ENCODE data around the gene DNM2. TPM values are rescaled to one million over a fixed set of nuclear protein-coding genes. Genes with fewer than 3 reads are reported as not detected.

DNM2 gene
- total RNA-seq, 1 donor from 2014 or later = 129 TPM

GRCh38 chr19:10748927-10749434 is 31.1 kb downstream of the DNM2 start:
- Histone ChIP-seq H3K27me3 (ENCODE audit: insufficient read depth, low read length) (no peaks in the 10 kb centered on the region), H3K4me2 (ENCODE audit: low read length) (peak overlapping the region; percentile 38), H3K36me3 (ENCODE audit: insufficient read depth, low read length) (no peaks in the 10 kb centered on the region), H3K9ac (ENCODE audit: low read length) (peak overlapping the region; percentile 28), H3K27ac (ENCODE audit: low read depth, low read length) (no peak overlapping the region), H3K4me1 (ENCODE audit: insufficient read depth, low read length) (peaks cover 22% of the 10 kb centered on the region), H2AFZ (ENCODE audit: low read depth, low read length) (no peak overlapping the region), H3K9me3 (ENCODE audit: insufficient read depth, low read depth, low read length) (no peaks in the 10 kb centered on the region), H3K79me2 (ENCODE audit: insufficient read depth, low read length) (peaks cover 96% of the 10 kb centered on the region), H3K4me3 (ENCODE audit: insufficient read depth, low read depth, low read length) (no peak overlapping the region), H4K20me1 (ENCODE audit: insufficient read depth, low read length) (peaks cover 93% of the 10 kb centered on the region)
- H3K36me3 Mint-ChIP-seq (ENCODE audit: low read depth, unreplicated experiment) = peaks cover 5% of the 10 kb centered on the region
- H3K4me1 Mint-ChIP-seq (ENCODE audit: low read depth, unreplicated experiment) = peaks cover 27% of the 10 kb centered on the region
- H3K27me3 Mint-ChIP-seq (ENCODE audit: low read depth, unreplicated experiment) = no peaks in the 10 kb centered on the region
- DNase-seq (ENCODE audit: low read depth) = peak; percentile 22
- H3K27ac Mint-ChIP-seq (ENCODE audit: unreplicated experiment) = no peak overlapping the region
- no peaks in the 10 kb centered on the region for H3K9me3 Mint-ChIP-seq (ENCODE audit: unreplicated experiment)
- H3K4me3 Mint-ChIP-seq (ENCODE audit: unreplicated experiment) = no peak overlapping the region
- TF ChIP-seq CTCF (IDR thresholded peaks at IDR 0.05; ENCODE audit: insufficient read depth, low read depth, low read length) (no peak), EZH2 (IDR thresholded peaks at IDR 0.05; ENCODE audit: insufficient read depth, low read length) (no peak)
- FAIRE-seq = no peak

GRCh38 chr19:10749435-10750384 is 31.8 kb downstream of the DNM2 start:
- H3K4me1 ChIP-seq (ENCODE audit: insufficient read depth, low read length) = peaks cover 22% of the 10 kb centered on the region
- peaks cover 96% of the 10 kb centered on the region for H3K79me2 ChIP-seq (ENCODE audit: insufficient read depth, low read length)
- Mint-ChIP-seq H3K9me3 (ENCODE audit: unreplicated experiment) (no peaks in the 10 kb centered on the region), H3K36me3 (ENCODE audit: low read depth, unreplicated experiment) (peaks cover 5% of the 10 kb centered on the region), H3K4me3 (ENCODE audit: unreplicated experiment) (no peak overlapping the region), H3K4me1 (ENCODE audit: low read depth, unreplicated experiment) (peaks cover 20% of the 10 kb centered on the region), H3K27me3 (ENCODE audit: low read depth, unreplicated experiment) (no peaks in the 10 kb centered on the region), H3K27ac (ENCODE audit: unreplicated experiment) (no peak overlapping the region)
- no peak for DNase-seq (ENCODE audit: low read depth)
- no peak for FAIRE-seq
- H4K20me1 ChIP-seq (ENCODE audit: insufficient read depth, low read length) = peaks cover 93% of the 10 kb centered on the region
- H2AFZ ChIP-seq (ENCODE audit: low read depth, low read length) = no peak overlapping the region
- no peaks in the 10 kb centered on the region for H3K27me3 ChIP-seq (ENCODE audit: insufficient read depth, low read length)
- H3K4me2 ChIP-seq (ENCODE audit: low read length) = peak overlapping the region; percentile 38
- TF ChIP-seq EZH2 (IDR thresholded peaks at IDR 0.05; ENCODE audit: insufficient read depth, low read length) = no peak
- TF ChIP-seq CTCF (IDR thresholded peaks at IDR 0.05; ENCODE audit: insufficient read depth, low read depth, low read length) = no peak
- no peaks in the 10 kb centered on the region for H3K9me3 ChIP-seq (ENCODE audit: insufficient read depth, low read depth, low read length)
- no peak overlapping the region for H3K27ac ChIP-seq (ENCODE audit: low read depth, low read length)
- H3K4me3 ChIP-seq (ENCODE audit: insufficient read depth, low read depth, low read length) = no peak overlapping the region
- peak overlapping the region; percentile 28 for H3K9ac ChIP-seq (ENCODE audit: low read length)
- H3K36me3 ChIP-seq (ENCODE audit: insufficient read depth, low read length) = no peaks in the 10 kb centered on the region

All from astrocyte (in vitro differentiated cells and primary cell).